Measurements from ENCODE around the gene PCGF6. TPM values are rescaled to one million over a fixed set of nuclear protein-coding genes. Genes with fewer than 3 reads are reported as not detected.
"Not testable (repeated sequence)": the region's sequence is repeated elsewhere in the genome, so short reads cannot be mapped to it uniquely, and the experiment has no call there.

The PCGF6 gene
- total RNA-seq, 3 donors from 2014 or later (not counting 1 experiment from before 2014, with no cell fraction given) = 5.1 to 8.1 (median 7.1) TPM

DNA sequence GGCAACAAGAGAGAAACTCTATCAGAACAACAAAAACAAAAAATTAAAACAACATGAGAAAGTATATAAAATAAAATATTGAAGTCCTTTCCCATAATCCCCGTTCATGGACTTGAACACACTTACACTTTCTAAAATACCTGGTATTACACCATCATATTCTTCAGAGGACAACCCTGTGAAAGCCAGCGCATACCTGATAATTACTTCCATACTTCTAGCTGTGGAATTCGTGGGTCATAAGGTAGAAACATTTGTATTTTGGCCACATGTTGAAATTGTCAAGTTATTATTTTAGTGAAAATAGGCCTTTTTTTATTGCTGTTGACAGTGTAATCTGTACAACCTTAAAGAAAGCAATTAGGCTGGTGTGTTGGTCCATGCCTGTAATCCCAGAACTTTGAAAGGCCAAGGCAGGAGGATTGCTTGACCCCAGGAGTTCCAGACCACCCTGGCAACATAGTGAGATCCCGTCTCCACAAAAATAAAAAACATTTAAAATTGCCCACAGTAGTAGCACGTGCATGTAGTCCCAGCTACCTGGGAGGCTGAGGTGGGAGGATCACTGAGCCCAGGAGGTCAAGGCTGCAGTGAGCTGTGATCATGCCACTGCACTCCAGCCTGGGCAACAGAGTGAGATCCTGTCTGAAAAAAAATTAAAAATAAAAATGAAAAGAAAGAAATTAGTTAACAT is 5.1 kb upstream of the PCGF6 start:
- no peak for TF ChIP-seq CTCF (IDR thresholded peaks at IDR 0.05)
- Histone ChIP-seq H3K9me3 (ENCODE audit: control insufficient read depth, insufficient read depth, low read length) (no peaks in the 10 kb centered on the region), H3K27ac (ENCODE audit: low read length) (no peak overlapping the region), H3K27me3 (ENCODE audit: control insufficient read depth, insufficient read depth, low read length) (no peaks in the 10 kb centered on the region), H3K4me1 (ENCODE audit: control insufficient read depth, insufficient read depth, low read length) (peaks cover 4% of the 10 kb centered on the region), H3K36me3 (ENCODE audit: control insufficient read depth, insufficient read depth, low read length) (no peaks in the 10 kb centered on the region), H3K4me3 (ENCODE audit: low read length) (no peak overlapping the region)
- H3K27me3 Mint-ChIP-seq (ENCODE audit: low read depth in 2 of 2) = no peaks in the 10 kb centered on the region
- DNase-seq (no peak), ATAC-seq (no peak)
- no peaks in the 10 kb centered on the region for H3K9me3 Mint-ChIP-seq
- no peaks in the 10 kb centered on the region for H3K4me1 Mint-ChIP-seq
- no peaks in the 10 kb centered on the region for H3K36me3 Mint-ChIP-seq
- no peak overlapping the region for H3K4me3 Mint-ChIP-seq
- intact Hi-C loops (cut with micrococcal nuclease) = no loop called here
- no peak overlapping the region for H3K27ac Mint-ChIP-seq
- WGBS (ENCODE audit: insufficient coverage) = 87% methylated on average over 4 of the region's 5 CpGs

GRCh38 chr10:103354567-103354966 is 3.6 kb upstream of the PCGF6 start:
- H3K9me3 Mint-ChIP-seq; intact Hi-C loops (cut with micrococcal nuclease); DNase-seq; H3K27ac Mint-ChIP-seq; H3K4me3 Mint-ChIP-seq; H3K27ac ChIP-seq (ENCODE audit: low read length); H3K4me1 ChIP-seq (ENCODE audit: control insufficient read depth, insufficient read depth, low read length); H3K9me3 ChIP-seq (ENCODE audit: control insufficient read depth, insufficient read depth, low read length); H3K36me3 ChIP-seq (ENCODE audit: control insufficient read depth, insufficient read depth, low read length); H3K4me1 Mint-ChIP-seq; H3K4me3 ChIP-seq (ENCODE audit: low read length); H3K27me3 Mint-ChIP-seq (ENCODE audit: low read depth in 2 of 2); ATAC-seq; H3K36me3 Mint-ChIP-seq; H3K27me3 ChIP-seq (ENCODE audit: control insufficient read depth, insufficient read depth, low read length): not testable (repeated sequence)
- WGBS (ENCODE audit: insufficient coverage) = 94% methylated on average over 4 of the region's 4 CpGs

DNA sequence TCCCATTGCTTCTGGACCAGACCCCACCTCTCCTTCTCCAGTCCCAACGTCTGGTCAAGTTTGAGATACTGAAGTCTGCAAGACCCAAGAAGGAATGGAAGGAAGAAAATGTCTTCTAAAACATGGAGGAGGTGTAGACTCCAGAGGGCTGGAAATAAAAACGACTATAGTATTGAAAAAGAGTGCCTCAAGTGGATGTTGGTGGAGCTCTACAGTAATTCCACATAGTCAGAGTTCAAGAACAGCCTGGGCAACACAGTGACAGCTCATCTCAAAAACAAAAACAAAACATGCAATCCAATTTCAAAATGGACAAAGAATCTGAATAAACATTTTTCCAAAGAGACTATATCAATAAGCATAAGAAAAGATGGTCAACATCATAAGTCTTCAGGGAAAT is 2.3 kb upstream of the PCGF6 start:
- no peak for ATAC-seq
- Histone ChIP-seq H3K27ac (ENCODE audit: low read length) (no peak overlapping the region), H3K27me3 (ENCODE audit: control insufficient read depth, insufficient read depth, low read length) (no peaks in the 10 kb centered on the region), H3K4me3 (ENCODE audit: low read length) (no peak overlapping the region), H3K4me1 (ENCODE audit: control insufficient read depth, insufficient read depth, low read length) (peaks cover 10% of the 10 kb centered on the region), H3K9me3 (ENCODE audit: control insufficient read depth, insufficient read depth, low read length) (no peaks in the 10 kb centered on the region), H3K36me3 (ENCODE audit: control insufficient read depth, insufficient read depth, low read length) (peaks cover under 1% of the 10 kb centered on the region)
- H3K9me3 Mint-ChIP-seq = no peaks in the 10 kb centered on the region
- intact Hi-C loops (cut with micrococcal nuclease) = no loop called here
- no peak overlapping the region for H3K27ac Mint-ChIP-seq
- H3K27me3 Mint-ChIP-seq (ENCODE audit: low read depth in 2 of 2) = no peaks in the 10 kb centered on the region
- H3K36me3 Mint-ChIP-seq = no peaks in the 10 kb centered on the region
- no peak for TF ChIP-seq CTCF (IDR thresholded peaks at IDR 0.05)
- no peak for DNase-seq
- H3K4me1 Mint-ChIP-seq = peaks cover 0 to 5% of the 10 kb centered on the region in 2 donors
- 73% methylated on average over 2 of the region's 2 CpGs for WGBS (ENCODE audit: insufficient coverage)
- no peak overlapping the region for H3K4me3 Mint-ChIP-seq

DNA sequence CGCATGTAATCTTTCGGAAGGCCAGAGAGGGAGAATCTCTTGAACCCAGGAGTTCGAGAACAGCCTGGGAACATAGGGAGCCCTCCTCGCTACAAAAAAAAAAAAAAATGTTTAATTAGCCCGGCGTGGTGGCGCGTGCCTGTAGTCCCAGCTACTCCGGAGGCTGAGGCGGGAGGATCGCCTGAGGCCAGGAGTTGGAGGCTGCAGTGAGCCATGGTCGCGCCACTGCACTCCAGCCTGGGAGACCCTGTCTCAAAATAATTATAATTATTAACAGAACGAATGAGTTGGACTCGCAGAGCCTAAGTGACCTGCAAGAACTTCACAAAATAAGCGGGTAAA is 794 bp downstream of the PCGF6 start:
- intact Hi-C loops (cut with micrococcal nuclease) = loop anchor here (2.0 kb wide), 1 partner anchor 17 kb away; the partner anchor contains the start of gene TAF5
- Histone ChIP-seq H3K36me3 (ENCODE audit: control insufficient read depth, insufficient read depth, low read length) (peaks cover 14% of the 10 kb centered on the region), H3K4me1 (ENCODE audit: control insufficient read depth, insufficient read depth, low read length) (peaks cover 10% of the 10 kb centered on the region), H3K4me3 (ENCODE audit: low read length) (peak overlapping the region; percentile 70), H3K27ac (ENCODE audit: low read length) (no peak overlapping the region), H3K9me3 (ENCODE audit: control insufficient read depth, insufficient read depth, low read length) (no peaks in the 10 kb centered on the region), H3K27me3 (ENCODE audit: control insufficient read depth, insufficient read depth, low read length) (no peaks in the 10 kb centered on the region)
- Mint-ChIP-seq H3K9me3 (no peaks in the 10 kb centered on the region), H3K27ac (peak overlapping the region in 1 of 2 donors; percentile 91), H3K4me3 (peak overlapping the region; percentile 89), H3K27me3 (ENCODE audit: low read depth in 2 of 2) (no peaks in the 10 kb centered on the region), H3K4me1 (peaks cover 0 to 5% of the 10 kb centered on the region in 2 donors), H3K36me3 (no peaks in the 10 kb centered on the region)
- 67% methylated on average over 16 of the region's 16 CpGs for WGBS (ENCODE audit: insufficient coverage)
- TF ChIP-seq CTCF (IDR thresholded peaks at IDR 0.05) = no peak
- ATAC-seq (no peak), DNase-seq (no peak)

Data from natural killer cell (primary cell).